ENCODE results near the gene KIZ. TPM values are rescaled to one million over a fixed set of nuclear protein-coding genes. Genes with fewer than 3 reads are reported as not detected.

The KIZ gene
- total RNA-seq, 1 experiment from 2014 or later: 17.6 TPM

DNA sequence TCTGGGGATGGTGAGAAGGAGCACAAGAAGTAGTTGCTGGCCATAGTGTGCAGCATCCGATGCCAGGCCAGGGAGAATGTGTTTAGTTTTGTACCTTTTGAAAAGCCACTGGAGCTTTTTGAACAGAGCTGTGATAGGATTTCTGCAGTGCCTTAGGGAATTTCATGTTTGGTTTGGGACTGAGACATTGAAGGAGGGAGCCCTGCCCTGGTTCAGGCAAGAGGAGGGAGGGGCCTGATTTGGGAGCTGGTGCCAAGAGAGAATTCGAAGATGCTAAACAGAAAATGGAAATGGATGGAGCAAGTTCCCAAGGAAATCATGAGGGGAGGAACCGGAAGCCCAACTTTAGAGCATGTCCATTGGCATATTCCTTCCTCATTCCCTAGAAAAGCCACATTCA, 80.7 kb downstream of the KIZ start:
- TF ChIP-seq ZNF274 (IDR thresholded peaks at IDR 0.05; ENCODE audit: low read depth, low read length) (no peak), POLR2A (IDR thresholded peaks at IDR 0.05; ENCODE audit: borderline replicate concordance, extremely low read depth, insufficient read depth, insufficient read length) (no peak), SP1 (IDR thresholded peaks at IDR 0.05; ENCODE audit: low read depth) (no peak), SIN3A (IDR thresholded peaks at IDR 0.05; ENCODE audit: low read depth) (no peak)
- ChIA-PET CTCF (no interaction called here), POLR2A (no interaction called here), RAD21 (ENCODE audit: low non-redundant PET in 1 of 2, low total read pairs in 2 of 2, uncharacterized antibody in 2 of 2, unreplicated experiment in 2 of 2) (no interaction called here)
- no peaks in the 10 kb centered on the region for H3K79me2 ChIP-seq (ENCODE audit: insufficient read depth, low read length)
- no peaks in the 10 kb centered on the region for H3K27me3 ChIP-seq (ENCODE audit: insufficient read depth, low read length)
- no peaks in the 10 kb centered on the region for H3K9me2 ChIP-seq (ENCODE audit: insufficient read depth)
- no TSS peak for BruUV-seq (replicated peaks)
- H3K27ac ChIP-seq (ENCODE audit: low read depth, low read length): no peak overlapping the region
- H4K20me1 ChIP-seq (ENCODE audit: insufficient read depth): no peaks in the 10 kb centered on the region
- H3K4me3 ChIP-seq (replicated peaks in 1 of 2; ENCODE audit: low read depth in 1 of 2, low read length in 2 of 2): no peak overlapping the region
- intact Hi-C loops (cut with micrococcal nuclease): no loop called here
- peaks cover 13 to 17% of the 10 kb centered on the region in 2 experiments for H3K4me1 ChIP-seq (ENCODE audit: control insufficient read depth in 1 of 2, insufficient read depth in 2 of 2, low read length in 2 of 2)
- no peak overlapping the region for H2AFZ ChIP-seq (ENCODE audit: low read depth, low read length, poor library complexity, severe bottlenecking)
- no peaks in the 10 kb centered on the region for H3K36me3 ChIP-seq (ENCODE audit: control insufficient read depth in 1 of 2, insufficient read depth in 2 of 2, low read length in 2 of 2)
- ATAC-seq: no peak
- H3K4me2 ChIP-seq (ENCODE audit: low read length): no peak overlapping the region
- no peak overlapping the region for H3K9ac ChIP-seq (ENCODE audit: low read length)
- no peaks in the 10 kb centered on the region for H3K9me3 ChIP-seq (ENCODE audit: control insufficient read depth in 1 of 2, insufficient read depth in 1 of 2, low read depth in 1 of 2, low read length in 2 of 2)
- DNase-seq (ENCODE audit: low read depth, low spot score): no peak

DNA sequence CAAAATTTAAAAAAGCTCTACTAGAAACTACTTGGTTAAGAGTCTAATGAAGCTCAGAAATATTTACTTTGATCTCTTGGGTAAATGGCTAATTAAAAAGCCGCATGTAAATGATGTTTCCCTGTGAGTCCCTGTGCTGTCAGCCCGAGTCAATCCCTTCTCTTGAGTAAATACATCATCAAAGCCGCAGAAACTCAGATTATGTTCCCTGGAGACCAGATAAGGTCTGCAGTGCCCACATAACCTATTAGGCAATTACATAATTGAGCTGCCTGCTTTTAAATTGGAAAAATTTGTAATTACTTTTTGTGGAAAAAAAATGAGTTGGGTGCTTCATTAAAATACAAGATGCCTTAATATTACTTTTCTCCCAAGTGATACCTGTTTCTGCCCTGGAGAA, 83.1 kb downstream of the KIZ start:
- POLR2A ChIA-PET: no interaction called here
- H3K79me2 ChIP-seq (ENCODE audit: insufficient read depth, low read length): no peaks in the 10 kb centered on the region
- H3K27ac ChIP-seq (ENCODE audit: low read depth, low read length): no peak overlapping the region
- TF ChIP-seq, protein P1, sequence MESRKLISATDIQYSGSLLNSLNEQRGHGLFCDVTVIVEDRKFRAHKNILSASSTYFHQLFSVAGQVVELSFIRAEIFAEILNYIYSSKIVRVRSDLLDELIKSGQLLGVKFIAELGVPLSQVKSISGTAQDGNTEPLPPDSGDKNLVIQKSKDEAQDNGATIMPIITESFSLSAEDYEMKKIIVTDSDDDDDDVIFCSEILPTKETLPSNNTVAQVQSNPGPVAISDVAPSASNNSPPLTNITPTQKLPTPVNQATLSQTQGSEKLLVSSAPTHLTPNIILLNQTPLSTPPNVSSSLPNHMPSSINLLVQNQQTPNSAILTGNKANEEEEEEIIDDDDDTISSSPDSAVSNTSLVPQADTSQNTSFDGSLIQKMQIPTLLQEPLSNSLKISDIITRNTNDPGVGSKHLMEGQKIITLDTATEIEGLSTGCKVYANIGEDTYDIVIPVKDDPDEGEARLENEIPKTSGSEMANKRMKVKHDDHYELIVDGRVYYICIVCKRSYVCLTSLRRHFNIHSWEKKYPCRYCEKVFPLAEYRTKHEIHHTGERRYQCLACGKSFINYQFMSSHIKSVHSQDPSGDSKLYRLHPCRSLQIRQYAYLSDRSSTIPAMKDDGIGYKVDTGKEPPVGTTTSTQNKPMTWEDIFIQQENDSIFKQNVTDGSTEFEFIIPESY (IDR thresholded peaks at IDR 0.05; ENCODE audit: extremely low read depth, insufficient replicate concordance, low read length): no peak
- TF ChIP-seq, protein P2, sequence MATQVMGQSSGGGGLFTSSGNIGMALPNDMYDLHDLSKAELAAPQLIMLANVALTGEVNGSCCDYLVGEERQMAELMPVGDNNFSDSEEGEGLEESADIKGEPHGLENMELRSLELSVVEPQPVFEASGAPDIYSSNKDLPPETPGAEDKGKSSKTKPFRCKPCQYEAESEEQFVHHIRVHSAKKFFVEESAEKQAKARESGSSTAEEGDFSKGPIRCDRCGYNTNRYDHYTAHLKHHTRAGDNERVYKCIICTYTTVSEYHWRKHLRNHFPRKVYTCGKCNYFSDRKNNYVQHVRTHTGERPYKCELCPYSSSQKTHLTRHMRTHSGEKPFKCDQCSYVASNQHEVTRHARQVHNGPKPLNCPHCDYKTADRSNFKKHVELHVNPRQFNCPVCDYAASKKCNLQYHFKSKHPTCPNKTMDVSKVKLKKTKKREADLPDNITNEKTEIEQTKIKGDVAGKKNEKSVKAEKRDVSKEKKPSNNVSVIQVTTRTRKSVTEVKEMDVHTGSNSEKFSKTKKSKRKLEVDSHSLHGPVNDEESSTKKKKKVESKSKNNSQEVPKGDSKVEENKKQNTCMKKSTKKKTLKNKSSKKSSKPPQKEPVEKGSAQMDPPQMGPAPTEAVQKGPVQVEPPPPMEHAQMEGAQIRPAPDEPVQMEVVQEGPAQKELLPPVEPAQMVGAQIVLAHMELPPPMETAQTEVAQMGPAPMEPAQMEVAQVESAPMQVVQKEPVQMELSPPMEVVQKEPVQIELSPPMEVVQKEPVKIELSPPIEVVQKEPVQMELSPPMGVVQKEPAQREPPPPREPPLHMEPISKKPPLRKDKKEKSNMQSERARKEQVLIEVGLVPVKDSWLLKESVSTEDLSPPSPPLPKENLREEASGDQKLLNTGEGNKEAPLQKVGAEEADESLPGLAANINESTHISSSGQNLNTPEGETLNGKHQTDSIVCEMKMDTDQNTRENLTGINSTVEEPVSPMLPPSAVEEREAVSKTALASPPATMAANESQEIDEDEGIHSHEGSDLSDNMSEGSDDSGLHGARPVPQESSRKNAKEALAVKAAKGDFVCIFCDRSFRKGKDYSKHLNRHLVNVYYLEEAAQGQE (IDR thresholded peaks at IDR 0.05; ENCODE audit: low read depth): no peak
- no peak for TF ChIP-seq POLR2A (IDR thresholded peaks at IDR 0.05; ENCODE audit: borderline replicate concordance, extremely low read depth, insufficient read depth, insufficient read length)
- no peak for TF ChIP-seq EZH2phosphoT487 (IDR thresholded peaks at IDR 0.05; ENCODE audit: borderline replicate concordance)
- no peak for TF ChIP-seq JUND (IDR thresholded peaks at IDR 0.05)
- TF ChIP-seq ZFX (IDR thresholded peaks at IDR 0.05): no peak
- no peak for TF ChIP-seq EGR1 (IDR thresholded peaks at IDR 0.05; ENCODE audit: low read depth)
- TF ChIP-seq, protein P3, sequence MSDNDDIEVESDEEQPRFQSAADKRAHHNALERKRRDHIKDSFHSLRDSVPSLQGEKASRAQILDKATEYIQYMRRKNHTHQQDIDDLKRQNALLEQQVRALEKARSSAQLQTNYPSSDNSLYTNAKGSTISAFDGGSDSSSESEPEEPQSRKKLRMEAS (IDR thresholded peaks at IDR 0.05): no peak
- TF ChIP-seq, protein P4, sequence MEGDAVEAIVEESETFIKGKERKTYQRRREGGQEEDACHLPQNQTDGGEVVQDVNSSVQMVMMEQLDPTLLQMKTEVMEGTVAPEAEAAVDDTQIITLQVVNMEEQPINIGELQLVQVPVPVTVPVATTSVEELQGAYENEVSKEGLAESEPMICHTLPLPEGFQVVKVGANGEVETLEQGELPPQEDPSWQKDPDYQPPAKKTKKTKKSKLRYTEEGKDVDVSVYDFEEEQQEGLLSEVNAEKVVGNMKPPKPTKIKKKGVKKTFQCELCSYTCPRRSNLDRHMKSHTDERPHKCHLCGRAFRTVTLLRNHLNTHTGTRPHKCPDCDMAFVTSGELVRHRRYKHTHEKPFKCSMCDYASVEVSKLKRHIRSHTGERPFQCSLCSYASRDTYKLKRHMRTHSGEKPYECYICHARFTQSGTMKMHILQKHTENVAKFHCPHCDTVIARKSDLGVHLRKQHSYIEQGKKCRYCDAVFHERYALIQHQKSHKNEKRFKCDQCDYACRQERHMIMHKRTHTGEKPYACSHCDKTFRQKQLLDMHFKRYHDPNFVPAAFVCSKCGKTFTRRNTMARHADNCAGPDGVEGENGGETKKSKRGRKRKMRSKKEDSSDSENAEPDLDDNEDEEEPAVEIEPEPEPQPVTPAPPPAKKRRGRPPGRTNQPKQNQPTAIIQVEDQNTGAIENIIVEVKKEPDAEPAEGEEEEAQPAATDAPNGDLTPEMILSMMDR (IDR thresholded peaks at IDR 0.05 in 2 of 3, conservative IDR thresholded peaks at IDR 0.05 in 1 of 3; ENCODE audit: borderline replicate concordance in 1 of 3, insufficient read depth in 1 of 3, low read depth in 2 of 3, low read length in 2 of 3): no peak
- no peak overlapping the region for H3K9ac ChIP-seq (ENCODE audit: low read length)
- no peaks in the 10 kb centered on the region for H3K9me2 ChIP-seq (ENCODE audit: insufficient read depth)
- H3K4me3 ChIP-seq (replicated peaks in 1 of 2; ENCODE audit: low read depth in 1 of 2, low read length in 2 of 2): no peak overlapping the region
- RAD21 ChIA-PET (ENCODE audit: low non-redundant PET in 1 of 2, low total read pairs in 2 of 2, uncharacterized antibody in 2 of 2, unreplicated experiment in 2 of 2): no interaction called here
- ATAC-seq (no peak), DNase-seq (ENCODE audit: low read depth, low spot score) (no peak)
- H3K36me3 ChIP-seq (ENCODE audit: control insufficient read depth in 1 of 2, insufficient read depth in 2 of 2, low read length in 2 of 2): no peaks in the 10 kb centered on the region
- H3K9me3 ChIP-seq (ENCODE audit: control insufficient read depth in 1 of 2, insufficient read depth in 1 of 2, low read depth in 1 of 2, low read length in 2 of 2): no peaks in the 10 kb centered on the region
- no peak overlapping the region for H2AFZ ChIP-seq (ENCODE audit: low read depth, low read length, poor library complexity, severe bottlenecking)
- intact Hi-C loops (cut with micrococcal nuclease): no loop called here
- no peaks in the 10 kb centered on the region for H3K4me1 ChIP-seq (ENCODE audit: control insufficient read depth in 1 of 2, insufficient read depth in 2 of 2, low read length in 2 of 2)
- no peaks in the 10 kb centered on the region for H3K27me3 ChIP-seq (ENCODE audit: insufficient read depth, low read length)
- CTCF ChIA-PET: no interaction called here
- H4K20me1 ChIP-seq (ENCODE audit: insufficient read depth): no peaks in the 10 kb centered on the region
- H3K4me2 ChIP-seq (ENCODE audit: low read length): no peak overlapping the region
- no TSS peak for BruUV-seq (replicated peaks)
